HCT116 (cell line): ENCODE results near the gene FAM222B. TPM values are rescaled to one million over a fixed set of nuclear protein-coding genes. Genes with fewer than 3 reads are reported as not detected.

Experiments
- ATAC-seq: fragments of 200-7000 bp; cut with Tn5 transposase; 2 replicates; pipeline ENCODE4 v1.9.1; 2020; ENCODE audit warnings: mild to moderate bottlenecking, moderate library complexity
- BruUV-seq: library from RNA; stranded (reverse); fragments of 400-500 nt; replicated peaks from 2 replicates; lab custom pipeline; 2021; lab: Mats Ljungman, UMichigan
- CTCF ChIA-PET: fragments of 300-600 bp; sonication (Branson Sonifier 250); formaldehyde crosslinking; loops from one replicate; lab custom pipeline; 2021; ENCODE audit warnings: antibody characterized with exemption; lab: Charles Lee
- POLR2A ChIA-PET: fragments of 300-600, 350-600 bp; sonication (Branson Sonifier 250); formaldehyde crosslinking; loops from one replicate; lab custom pipeline; 2021; ENCODE audit warnings: antibody characterized with exemption; lab: Charles Lee
- RAD21 ChIA-PET, 2 experiments: fragments of 300-600 bp; sonication (Branson Sonifier 250); formaldehyde crosslinking; loops; one replicate each; lab custom pipeline; 2023; ENCODE audit warnings: low total read pairs in 2 of 2; ENCODE audit not compliant: uncharacterized antibody in 2 of 2, unreplicated experiment in 2 of 2, low non-redundant PET in 1 of 2; lab: Charles Lee
- DNase-seq: peaks from one replicate; pipeline ENCODE4 v3.0.0-alpha.2; 2010; ENCODE audit warnings: low read depth, low spot score
- H2AFZ ChIP-seq: fragments of 200-600 bp; shearing (Covaris generic), sonication (generic); 2 replicates; pipeline ENCODE4 v1.6.1; 2017; ENCODE audit warnings: low read depth, mixed run types, mixed read lengths, antibody characterized with exemption, low read length; ENCODE audit not compliant: poor library complexity, severe bottlenecking
- H3K27ac ChIP-seq: 2 replicates; pipeline ENCODE4 v1.5.1; 2012; ENCODE audit warnings: low read depth, low read length
- H3K27me3 ChIP-seq: fragments of 200-600 bp; sonication (generic); 2 replicates; pipeline ENCODE4 v1.6.1; 2016; ENCODE audit warnings: mixed run types, low read length, mixed read lengths; ENCODE audit not compliant: insufficient read depth
- H3K36me3 ChIP-seq, 2 experiments: fragments of 200-500 bp in 1 of 2; fragments of 200-600 bp in 1 of 2; sonication (Bioruptor generic) in 1 of 2; sonication (generic) in 1 of 2; 2 replicates each; pipeline versions ENCODE4 v1.5.1 to v1.6.1; 2014 to 2016; ENCODE audit warnings: low read length in 2 of 2, inconsistent platforms in 1 of 2, mixed read lengths in 1 of 2, mixed run types in 1 of 2; ENCODE audit not compliant: insufficient read depth in 2 of 2, control insufficient read depth in 1 of 2
- H3K4me1 ChIP-seq, 2 experiments: fragments of 200-600 bp in 1 of 2; sonication (generic) in 1 of 2; 2 replicates each; pipeline versions ENCODE4 v1.5.1 to v1.6.1; 2012 to 2017; ENCODE audit warnings: low read length in 2 of 2, inconsistent platforms in 1 of 2, mild to moderate bottlenecking in 1 of 2, mixed read lengths in 1 of 2, mixed run types in 1 of 2, moderate library complexity in 1 of 2; ENCODE audit not compliant: insufficient read depth in 2 of 2, control insufficient read depth in 1 of 2
- H3K4me2 ChIP-seq: fragments of 200-600 bp; sonication (generic); 2 replicates; pipeline ENCODE4 v1.6.1; 2017; ENCODE audit warnings: mixed run types, low read length, mixed read lengths
- H3K4me3 ChIP-seq, 2 experiments: fragments of 200-600 bp in 1 of 2; sonication (generic) in 1 of 2; replicated peaks in 1 of 2; 2 replicates each; pipeline ENCODE4 v1.5.1; 2011 to 2016; ENCODE audit warnings: low read length in 2 of 2, control low read depth in 1 of 2, low read depth in 1 of 2, mild to moderate bottlenecking in 1 of 2, mixed read lengths in 1 of 2, mixed run types in 1 of 2
- H3K79me2 ChIP-seq: fragments of 200-600 bp; sonication (generic); 2 replicates; pipeline ENCODE4 v1.6.1; 2017; ENCODE audit warnings: mild to moderate bottlenecking, mixed run types, low read length, moderate library complexity, mixed read lengths; ENCODE audit not compliant: insufficient read depth
- H3K9ac ChIP-seq: fragments of 200-600 bp; sonication (generic); 2 replicates; pipeline ENCODE4 v1.6.1; 2016; ENCODE audit warnings: low read length, mixed read lengths
- H3K9me2 ChIP-seq: fragments of 200-600 bp; sonication (generic), shearing (Covaris generic); 2 replicates; pipeline ENCODE4 v1.6.1; 2017; ENCODE audit warnings: mixed run types, mild to moderate bottlenecking, moderate library complexity; ENCODE audit not compliant: insufficient read depth
- H3K9me3 ChIP-seq, 2 experiments: fragments of 200-500 bp in 1 of 2; fragments of 200-600 bp in 1 of 2; sonication (Bioruptor generic) in 1 of 2; sonication (generic) in 1 of 2; 2 replicates each; pipeline ENCODE4 v1.6.1; 2014 to 2017; ENCODE audit warnings: low read length in 2 of 2, mixed read lengths in 2 of 2, inconsistent platforms in 1 of 2, low read depth in 1 of 2, mild to moderate bottlenecking in 1 of 2, mixed run types in 1 of 2, moderate library complexity in 1 of 2; ENCODE audit not compliant: control insufficient read depth in 1 of 2, insufficient read depth in 1 of 2
- H4K20me1 ChIP-seq: fragments of 200-600 bp; sonication (generic), shearing (Covaris generic); 2 replicates; pipeline ENCODE4 v1.6.1; 2017; ENCODE audit warnings: mixed run types, mild to moderate bottlenecking, moderate library complexity; ENCODE audit not compliant: insufficient read depth
- EGR1 ChIP-seq: IDR thresholded peaks from 2 replicates; pipeline ENCODE4 v1.6.1; 2012; ENCODE audit warnings: low read depth
- EZH2 ChIP-seq: fragments of 200-600 bp; sonication (generic); IDR thresholded peaks from 2 replicates; pipeline ENCODE4 v1.6.1; 2017; ENCODE audit warnings: antibody characterized with exemption, mixed run types
- POLR2AphosphoS5 ChIP-seq: IDR thresholded peaks from 2 replicates; pipeline ENCODE4 v1.6.1; 2011; ENCODE audit warnings: mild to moderate bottlenecking, low read depth, low read length, moderate library complexity
- SP1 ChIP-seq: IDR thresholded peaks from 2 replicates; pipeline ENCODE4 v1.6.1; 2012; ENCODE audit warnings: low read depth
- ZFX ChIP-seq: fragments of 450-650 bp; IDR thresholded peaks from 2 replicates; pipeline ENCODE4 v1.6.1; 2017
- intact Hi-C: fragments of 100-400 bp; cut with micrococcal nuclease; formaldehyde crosslinking; loops from 2 replicates; pipeline ENCODE4 v1.10.0; 2022
- total RNA-seq: library from RNA; stranded (reverse); gene quantifications from one replicate; pipeline ENCODE4 v1.2.1, GENCODE V29; 2021; ENCODE audit not compliant: unreplicated experiment
- TF ChIP-seq, protein P1 (sequence below): IDR thresholded peaks from 2 replicates; pipeline ENCODE4 v1.6.1; 2011; ENCODE audit warnings: mild to moderate bottlenecking, low read length, moderate library complexity; ENCODE audit not compliant: insufficient replicate concordance; ENCODE audit errors: extremely low read depth
- TF ChIP-seq, protein P2 (sequence below): IDR thresholded peaks from 2 replicates; pipeline ENCODE4 v1.6.1; 2012; ENCODE audit warnings: low read depth
- TF ChIP-seq, protein P3 (sequence below): IDR thresholded peaks from 2 replicates; pipeline ENCODE4 v1.6.1; 2012

Gene FAM222B
- total RNA-seq, 1 experiment from 2014 or later, result 22.7 TPM

DNA sequence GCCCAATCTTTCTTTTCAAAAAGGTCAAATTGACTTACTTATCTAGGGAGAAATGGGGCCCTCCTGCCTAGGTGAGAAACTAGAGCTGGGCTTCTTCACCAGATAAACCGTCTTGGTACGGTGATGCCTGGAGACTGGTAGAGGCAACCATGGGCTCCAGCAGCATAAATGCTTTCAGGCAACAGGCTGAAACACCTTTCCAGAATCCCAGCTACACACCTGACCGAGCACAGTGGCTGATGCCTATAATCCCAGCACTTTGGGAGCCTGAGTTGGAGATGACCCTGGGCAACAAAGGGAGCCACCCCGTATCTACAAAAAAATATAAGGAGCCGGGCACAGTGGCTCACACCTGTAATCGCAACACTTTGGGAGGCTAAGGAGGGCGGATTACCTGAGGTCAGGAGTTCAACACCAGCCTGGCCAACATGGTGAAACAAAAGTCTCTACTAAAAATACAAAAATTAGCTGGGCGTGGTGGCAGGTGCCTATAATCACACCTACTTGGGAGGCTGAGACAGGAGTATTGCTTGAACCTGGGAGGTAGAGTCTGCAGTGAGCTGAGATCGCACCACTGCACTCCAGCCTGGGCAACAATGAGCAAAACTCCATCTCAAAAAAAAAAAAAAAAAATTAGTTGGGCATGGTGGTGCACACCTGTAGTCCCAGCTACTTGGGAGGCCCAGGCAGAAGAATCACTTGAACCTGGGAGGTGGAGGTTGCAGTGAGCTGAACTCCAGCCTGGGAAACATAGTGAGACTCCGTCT lies 90.8 kb downstream of the FAM222B start:
- H3K9ac ChIP-seq, result no peak overlapping the region
- H3K9me2 ChIP-seq, result no peaks in the 10 kb centered on the region
- TF ChIP-seq EZH2 (no peak), ZFX (no peak), POLR2AphosphoS5 (peak; percentile 17; the same call in 1 of the 2 replicates)
- no peak overlapping the region for H3K4me3 ChIP-seq
- intact Hi-C loops, result no loop called here
- peaks cover 32 to 45% of the 10 kb centered on the region in 2 experiments for H3K36me3 ChIP-seq
- H3K27ac ChIP-seq, result no peak overlapping the region
- ChIA-PET CTCF (interaction anchor here (0.6 to 13.6 kb wide), 4 partner anchors 12 to 378 kb away, joined by 3 to 207 read pairs (median 3); partner anchors contain the start of genes NEK8 and TLCD1), POLR2A (interaction anchor here (0.7 to 11.6 kb wide), 3 partner anchors 23 to 400 kb away, joined by 3 to 149 read pairs (median 4); partner anchors contain the start of genes NEK8 and TLCD1), RAD21 (interaction anchor here in 1 of 2 experiments (0.9 kb wide), 1 partner anchor 25 kb away, joined by 3 read pairs; no protein-coding TSS in a partner anchor)
- peaks cover 36% of the 10 kb centered on the region for H3K79me2 ChIP-seq
- H4K20me1 ChIP-seq, result peaks cover 25% of the 10 kb centered on the region; the same call in 1 of the 2 replicates
- no peak overlapping the region for H3K4me2 ChIP-seq
- H3K4me1 ChIP-seq, result peaks cover 10 to 38% of the 10 kb centered on the region in 2 experiments
- H3K27me3 ChIP-seq, result no peaks in the 10 kb centered on the region
- no TSS peak for BruUV-seq
- no peaks in the 10 kb centered on the region for H3K9me3 ChIP-seq
- no peak for ATAC-seq
- H2AFZ ChIP-seq, result no peak overlapping the region
- no peak for DNase-seq

DNA sequence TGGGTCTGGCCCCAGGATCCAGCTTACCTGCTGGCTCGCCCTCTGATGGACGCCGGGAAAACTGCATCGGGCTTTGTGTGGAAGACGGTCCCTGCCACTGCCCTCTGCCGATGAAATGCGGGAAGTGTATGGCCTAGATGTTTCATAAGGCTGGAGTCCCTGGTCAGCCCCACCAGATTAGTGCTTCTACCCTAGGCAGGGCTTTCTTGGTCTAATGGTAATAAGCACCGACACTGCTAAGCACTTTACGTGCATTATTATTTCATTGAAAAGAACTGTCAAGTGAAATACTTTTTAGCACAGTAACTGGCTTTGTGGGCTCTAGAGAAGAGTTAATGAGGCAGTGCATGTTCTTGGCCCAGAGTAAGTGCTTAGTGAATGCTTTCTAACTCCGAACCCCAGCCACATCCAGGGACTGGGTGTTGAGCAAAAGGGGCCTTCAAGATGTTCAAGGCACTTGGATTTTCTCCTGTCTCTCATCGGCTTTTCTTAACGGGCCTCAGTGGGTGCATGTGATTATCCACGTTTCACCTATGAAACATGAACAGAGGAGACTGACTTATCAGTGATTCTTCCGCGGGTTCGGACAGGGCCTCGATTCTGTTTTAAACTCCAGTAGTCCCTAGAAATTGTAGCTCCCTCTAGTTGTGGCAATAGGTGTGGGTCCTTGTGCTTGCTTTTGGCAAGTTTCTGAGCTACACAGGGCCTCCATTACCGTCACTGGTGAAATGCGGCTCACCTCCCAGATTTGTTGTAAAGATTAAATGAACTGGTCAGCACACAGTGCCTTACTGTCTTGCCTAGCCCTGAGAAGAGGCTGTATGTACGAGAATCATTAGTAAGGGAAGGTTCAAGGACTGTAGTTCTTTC lies 92.2 kb downstream of the FAM222B start:
- peak; percentile 75 for ATAC-seq
- RAD21 ChIA-PET, result interaction anchor here (1.4 to 1.9 kb wide), 2 partner anchors 23 kb away, joined by 13 to 28 read pairs; partner anchors contain the start of genes TLCD1 (in 2 of the 2) and NEK8 (in 1 of the 2)
- Histone ChIP-seq H3K27ac (peak overlapping the region; percentile 59; the same call in 1 of the 2 replicates), H3K79me2 (peaks cover 49% of the 10 kb centered on the region), H3K27me3 (no peaks in the 10 kb centered on the region), H4K20me1 (peaks cover 32% of the 10 kb centered on the region; the same call in 1 of the 2 replicates), H3K4me1 (peaks cover 22 to 46% of the 10 kb centered on the region in 2 experiments), H3K36me3 (peaks cover 32 to 53% of the 10 kb centered on the region in 2 experiments), H3K4me2 (peak overlapping the region; percentile 17; the same call in 1 of the 2 replicates), H3K9ac (0 out of 2 replicates have a peak overlapping the region, but pooled peaks have one; percentile 14), H3K4me3 (no peak overlapping the region), H2AFZ (no peak overlapping the region), H3K9me2 (no peaks in the 10 kb centered on the region), H3K9me3 (no peaks in the 10 kb centered on the region)
- peak; percentile 85 for DNase-seq
- BruUV-seq, result TSS peak; percentile 35
- CTCF ChIA-PET, result interaction anchor here (0.6 to 13.6 kb wide), 17 partner anchors 11 to 377 kb away, joined by 3 to 207 read pairs (median 4); partner anchors contain the start of genes NEK8, PHF12, RPL23A and TLCD1
- intact Hi-C loops, result loop anchor here (1.0 kb wide), 1 partner anchor 23 kb away; no protein-coding TSS in a partner anchor
- POLR2A ChIA-PET, result interaction anchor here (0.6 to 11.6 kb wide), 5 partner anchors 13 to 27 kb away, joined by 3 to 149 read pairs (median 4); partner anchors contain the start of genes NEK8 and TLCD1
- TF ChIP-seq EGR1 (no peak), SP1 (0 out of 2 replicates have a peak, but pooled peaks have one; percentile 4)
- TF ChIP-seq, protein P1, sequence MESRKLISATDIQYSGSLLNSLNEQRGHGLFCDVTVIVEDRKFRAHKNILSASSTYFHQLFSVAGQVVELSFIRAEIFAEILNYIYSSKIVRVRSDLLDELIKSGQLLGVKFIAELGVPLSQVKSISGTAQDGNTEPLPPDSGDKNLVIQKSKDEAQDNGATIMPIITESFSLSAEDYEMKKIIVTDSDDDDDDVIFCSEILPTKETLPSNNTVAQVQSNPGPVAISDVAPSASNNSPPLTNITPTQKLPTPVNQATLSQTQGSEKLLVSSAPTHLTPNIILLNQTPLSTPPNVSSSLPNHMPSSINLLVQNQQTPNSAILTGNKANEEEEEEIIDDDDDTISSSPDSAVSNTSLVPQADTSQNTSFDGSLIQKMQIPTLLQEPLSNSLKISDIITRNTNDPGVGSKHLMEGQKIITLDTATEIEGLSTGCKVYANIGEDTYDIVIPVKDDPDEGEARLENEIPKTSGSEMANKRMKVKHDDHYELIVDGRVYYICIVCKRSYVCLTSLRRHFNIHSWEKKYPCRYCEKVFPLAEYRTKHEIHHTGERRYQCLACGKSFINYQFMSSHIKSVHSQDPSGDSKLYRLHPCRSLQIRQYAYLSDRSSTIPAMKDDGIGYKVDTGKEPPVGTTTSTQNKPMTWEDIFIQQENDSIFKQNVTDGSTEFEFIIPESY, result peak; percentile 65
- TF ChIP-seq, protein P2, sequence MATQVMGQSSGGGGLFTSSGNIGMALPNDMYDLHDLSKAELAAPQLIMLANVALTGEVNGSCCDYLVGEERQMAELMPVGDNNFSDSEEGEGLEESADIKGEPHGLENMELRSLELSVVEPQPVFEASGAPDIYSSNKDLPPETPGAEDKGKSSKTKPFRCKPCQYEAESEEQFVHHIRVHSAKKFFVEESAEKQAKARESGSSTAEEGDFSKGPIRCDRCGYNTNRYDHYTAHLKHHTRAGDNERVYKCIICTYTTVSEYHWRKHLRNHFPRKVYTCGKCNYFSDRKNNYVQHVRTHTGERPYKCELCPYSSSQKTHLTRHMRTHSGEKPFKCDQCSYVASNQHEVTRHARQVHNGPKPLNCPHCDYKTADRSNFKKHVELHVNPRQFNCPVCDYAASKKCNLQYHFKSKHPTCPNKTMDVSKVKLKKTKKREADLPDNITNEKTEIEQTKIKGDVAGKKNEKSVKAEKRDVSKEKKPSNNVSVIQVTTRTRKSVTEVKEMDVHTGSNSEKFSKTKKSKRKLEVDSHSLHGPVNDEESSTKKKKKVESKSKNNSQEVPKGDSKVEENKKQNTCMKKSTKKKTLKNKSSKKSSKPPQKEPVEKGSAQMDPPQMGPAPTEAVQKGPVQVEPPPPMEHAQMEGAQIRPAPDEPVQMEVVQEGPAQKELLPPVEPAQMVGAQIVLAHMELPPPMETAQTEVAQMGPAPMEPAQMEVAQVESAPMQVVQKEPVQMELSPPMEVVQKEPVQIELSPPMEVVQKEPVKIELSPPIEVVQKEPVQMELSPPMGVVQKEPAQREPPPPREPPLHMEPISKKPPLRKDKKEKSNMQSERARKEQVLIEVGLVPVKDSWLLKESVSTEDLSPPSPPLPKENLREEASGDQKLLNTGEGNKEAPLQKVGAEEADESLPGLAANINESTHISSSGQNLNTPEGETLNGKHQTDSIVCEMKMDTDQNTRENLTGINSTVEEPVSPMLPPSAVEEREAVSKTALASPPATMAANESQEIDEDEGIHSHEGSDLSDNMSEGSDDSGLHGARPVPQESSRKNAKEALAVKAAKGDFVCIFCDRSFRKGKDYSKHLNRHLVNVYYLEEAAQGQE, result no peak
- TF ChIP-seq, protein P3, sequence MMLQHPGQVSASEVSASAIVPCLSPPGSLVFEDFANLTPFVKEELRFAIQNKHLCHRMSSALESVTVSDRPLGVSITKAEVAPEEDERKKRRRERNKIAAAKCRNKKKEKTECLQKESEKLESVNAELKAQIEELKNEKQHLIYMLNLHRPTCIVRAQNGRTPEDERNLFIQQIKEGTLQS, result no peak
